GM12875 (cell line): Measurements from ENCODE around the gene ABHD1.

Experiments used
- H3K4me3 ChIP-seq: one replicate; pipeline ENCODE4 v1.5.1; 2011; ENCODE audit warnings: low read depth, low read length, control low read depth
- CTCF ChIP-seq: IDR thresholded peaks from 2 replicates; pipeline ENCODE4 v1.5.1; 2011; ENCODE audit warnings: low read depth, mild to moderate bottlenecking, control low read depth, inconsistent platforms, low read length, moderate library complexity, borderline replicate concordance; ENCODE audit not compliant: insufficient read depth

ABHD1 gene

GRCh38 chr2:27134781-27135477 lies 11.3 kb downstream of the ABHD1 start:
- H3K4me3 ChIP-seq = peak overlapping the region; percentile 82
- no peak for TF ChIP-seq CTCF

GRCh38 chr2:27135478-27135955 lies 11.9 kb downstream of the ABHD1 start:
- no peak overlapping the region for H3K4me3 ChIP-seq
- TF ChIP-seq CTCF = no peak

- H3K4me3 ChIP-seq = no peak overlapping the region
- TF ChIP-seq CTCF = no peak
Measured at GRCh38 chr2:27136751-27137150, 13.1 kb downstream of the ABHD1 start.

- H3K4me3 ChIP-seq = no peak overlapping the region
- TF ChIP-seq CTCF = no peak
Measured at GRCh38 chr2:27137322-27137935, 13.8 kb downstream of the ABHD1 start.

GRCh38 chr2:27138111-27138510 lies 14.5 kb downstream of the ABHD1 start:
- H3K4me3 ChIP-seq = no peak overlapping the region
- no peak for TF ChIP-seq CTCF

GRCh38 chr2:27139310-27139709 lies 15.7 kb downstream of the ABHD1 start, which contains the start of gene PRR30:
PRR30 (minus strand) TSS chr2:27139410; CDS start chr2:27138329, 1,081 bp downstream.
- no peak for TF ChIP-seq CTCF
- no peak within 1 kb of the TSS for H3K4me3 ChIP-seq

GRCh38 chr2:27143285-27143684 lies 19.7 kb downstream of the ABHD1 start:
- no peak for TF ChIP-seq CTCF
- no peak overlapping the region for H3K4me3 ChIP-seq
